ENCODE data around the gene HIP1. TPM values are rescaled to one million over a fixed set of nuclear protein-coding genes. Genes with fewer than 3 reads are reported as not detected.
"Not testable (repeated sequence)": the region's sequence is repeated elsewhere in the genome, so short reads cannot be mapped to it uniquely, and the experiment has no call there.

Gene HIP1
- total RNA-seq, 4 donors from 2014 or later = 3.2 to 9.5 (median 6.4) TPM

DNA sequence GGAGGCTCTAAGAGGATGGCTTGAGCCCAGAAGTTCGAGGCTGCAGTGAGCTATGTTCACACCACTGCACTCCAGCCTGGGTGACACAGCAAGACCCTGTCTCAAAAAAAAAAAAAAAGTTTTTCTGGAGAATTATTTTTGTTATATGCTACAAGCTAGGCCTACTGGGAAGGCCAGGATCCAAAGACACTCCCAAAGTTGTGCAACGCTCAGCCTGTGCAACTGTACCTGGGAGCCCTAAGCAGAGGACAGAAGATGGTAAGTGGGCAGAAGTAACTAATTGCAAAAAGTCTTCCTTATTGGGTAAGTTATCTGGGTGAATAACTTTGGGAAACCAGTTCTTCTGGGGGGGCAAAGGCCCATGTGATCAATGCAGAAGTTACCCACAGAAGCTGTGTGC is 17.3 kb downstream of the HIP1 start:
- DNase-seq = no peak
- peaks cover 0 to 16% (median 0%) of the 10 kb centered on the region in 3 donors for H3K4me1 ChIP-seq
- no peaks in the 10 kb centered on the region for H3K9me3 ChIP-seq
- H3K27me3 ChIP-seq = no peaks in the 10 kb centered on the region
- H3K4me3 ChIP-seq = no peak overlapping the region
- intact Hi-C loops (cut with DNase I) = no loop called here
- no peak overlapping the region for H3K27ac ChIP-seq
- TF ChIP-seq POLR2A (IDR thresholded peaks at IDR 0.05) = no peak
- TF ChIP-seq, protein P1, sequence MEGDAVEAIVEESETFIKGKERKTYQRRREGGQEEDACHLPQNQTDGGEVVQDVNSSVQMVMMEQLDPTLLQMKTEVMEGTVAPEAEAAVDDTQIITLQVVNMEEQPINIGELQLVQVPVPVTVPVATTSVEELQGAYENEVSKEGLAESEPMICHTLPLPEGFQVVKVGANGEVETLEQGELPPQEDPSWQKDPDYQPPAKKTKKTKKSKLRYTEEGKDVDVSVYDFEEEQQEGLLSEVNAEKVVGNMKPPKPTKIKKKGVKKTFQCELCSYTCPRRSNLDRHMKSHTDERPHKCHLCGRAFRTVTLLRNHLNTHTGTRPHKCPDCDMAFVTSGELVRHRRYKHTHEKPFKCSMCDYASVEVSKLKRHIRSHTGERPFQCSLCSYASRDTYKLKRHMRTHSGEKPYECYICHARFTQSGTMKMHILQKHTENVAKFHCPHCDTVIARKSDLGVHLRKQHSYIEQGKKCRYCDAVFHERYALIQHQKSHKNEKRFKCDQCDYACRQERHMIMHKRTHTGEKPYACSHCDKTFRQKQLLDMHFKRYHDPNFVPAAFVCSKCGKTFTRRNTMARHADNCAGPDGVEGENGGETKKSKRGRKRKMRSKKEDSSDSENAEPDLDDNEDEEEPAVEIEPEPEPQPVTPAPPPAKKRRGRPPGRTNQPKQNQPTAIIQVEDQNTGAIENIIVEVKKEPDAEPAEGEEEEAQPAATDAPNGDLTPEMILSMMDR (IDR thresholded peaks at IDR 0.05) = no peak
- no peaks in the 10 kb centered on the region for H3K36me3 ChIP-seq
- WGBS, 2 donors = 84 to 85% methylated on average over 2 of the region's 2 CpGs

DNA sequence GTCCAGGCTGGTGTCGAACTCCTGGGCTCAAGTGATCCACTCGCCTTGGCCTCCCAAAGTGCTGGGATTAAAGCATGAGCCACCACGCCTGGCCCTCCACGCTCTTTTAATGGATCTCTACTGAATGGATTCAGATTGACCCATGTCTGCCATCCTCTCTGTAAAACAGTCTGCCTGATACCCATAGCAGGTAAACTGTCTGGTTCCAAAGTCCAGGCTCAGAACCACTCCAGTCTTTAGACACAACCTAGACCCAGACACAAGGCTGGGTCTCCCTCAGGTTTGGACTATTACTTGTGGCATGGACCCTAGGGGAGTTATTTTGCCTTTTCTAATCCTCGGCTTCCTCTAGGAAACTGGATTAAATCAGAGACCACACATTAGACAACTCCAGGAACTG is 19.1 kb downstream of the HIP1 start:
- Histone ChIP-seq H3K9me3 (no peaks in the 10 kb centered on the region), H3K27me3 (no peaks in the 10 kb centered on the region), H3K36me3 (no peaks in the 10 kb centered on the region), H3K4me1 (peaks cover 0 to 16% (median 0%) of the 10 kb centered on the region in 3 donors), H3K27ac (no peak overlapping the region), H3K4me3 (no peak overlapping the region)
- WGBS, 2 donors = 95 to 96% methylated on average over 5 of the region's 5 CpGs
- TF ChIP-seq, protein P1 (IDR thresholded peaks at IDR 0.05) = no peak
- TF ChIP-seq POLR2A (IDR thresholded peaks at IDR 0.05) = no peak
- DNase-seq = no peak
- intact Hi-C loops (cut with DNase I) = no loop called here

DNA sequence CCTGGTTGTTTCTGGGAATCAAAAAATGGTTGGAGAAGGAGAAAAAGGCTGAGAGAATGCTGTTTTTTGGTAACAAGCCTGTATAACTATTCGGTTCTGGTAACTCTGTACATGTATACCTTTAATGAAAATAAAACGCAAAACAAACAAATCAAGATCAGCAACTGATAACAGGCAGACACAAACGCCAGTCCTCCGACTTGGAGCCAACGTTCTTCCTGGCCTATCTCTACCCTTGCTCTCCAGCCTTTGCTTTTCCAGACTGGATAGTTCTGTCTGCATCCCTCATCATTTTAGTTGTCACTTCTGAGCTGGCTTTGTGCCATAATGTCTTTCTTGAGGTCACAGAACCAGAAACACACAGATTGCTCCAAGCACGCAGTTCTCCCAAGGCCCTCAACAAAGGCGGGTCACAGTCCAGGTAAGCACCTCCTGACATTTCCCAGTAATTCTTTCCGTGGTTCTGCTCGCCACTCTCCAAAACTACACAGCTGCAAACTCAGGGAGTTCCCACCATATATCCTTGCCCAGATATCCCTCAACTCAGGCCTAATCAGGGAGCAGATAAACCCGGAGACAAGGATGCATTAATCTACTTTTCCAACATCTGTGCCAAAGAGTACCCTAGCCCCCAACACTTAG is 20.2 kb downstream of the HIP1 start:
- Histone ChIP-seq H3K36me3 (no peaks in the 10 kb centered on the region), H3K4me3 (no peak overlapping the region), H3K27me3 (no peaks in the 10 kb centered on the region), H3K4me1 (peaks cover 0 to 16% (median 0%) of the 10 kb centered on the region in 3 donors), H3K9me3 (no peaks in the 10 kb centered on the region), H3K27ac (no peak overlapping the region)
- intact Hi-C loops (cut with DNase I) = no loop called here
- WGBS, 2 donors = 85% methylated on average over 8 to 9 of the region's 10 CpGs
- DNase-seq = no peak
- TF ChIP-seq POLR2A (IDR thresholded peaks at IDR 0.05) = no peak
- TF ChIP-seq, protein P1 (IDR thresholded peaks at IDR 0.05) = no peak

DNA sequence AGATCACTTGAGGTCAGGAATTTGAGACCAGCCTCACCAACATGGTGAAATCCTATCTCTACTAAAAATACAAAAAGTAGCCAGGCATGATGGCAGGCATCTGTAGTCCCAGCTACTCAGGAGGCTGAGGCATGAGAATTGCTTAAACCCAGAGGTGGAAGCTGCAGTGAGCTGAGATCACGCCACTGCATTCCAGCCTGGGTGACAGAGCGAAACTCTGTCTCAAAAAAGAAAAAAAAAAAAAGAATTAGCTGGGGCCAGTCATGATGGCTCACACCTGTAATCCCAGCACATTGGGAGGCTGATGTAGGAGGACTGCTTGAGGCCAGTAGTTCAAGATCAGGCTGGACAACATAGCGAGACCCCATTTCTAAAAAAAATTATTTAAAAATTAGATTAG is 21.0 kb downstream of the HIP1 start:
- H3K36me3 ChIP-seq; H3K4me3 ChIP-seq; intact Hi-C loops (cut with DNase I); H3K27me3 ChIP-seq; DNase-seq; H3K27ac ChIP-seq; H3K9me3 ChIP-seq: not testable (repeated sequence)
- WGBS, 2 donors = 93 to 95% methylated on average over 3 of the region's 3 CpGs
- peaks cover 0 to 20% (median 4%) of the 10 kb centered on the region in 3 donors for H3K4me1 ChIP-seq

DNA sequence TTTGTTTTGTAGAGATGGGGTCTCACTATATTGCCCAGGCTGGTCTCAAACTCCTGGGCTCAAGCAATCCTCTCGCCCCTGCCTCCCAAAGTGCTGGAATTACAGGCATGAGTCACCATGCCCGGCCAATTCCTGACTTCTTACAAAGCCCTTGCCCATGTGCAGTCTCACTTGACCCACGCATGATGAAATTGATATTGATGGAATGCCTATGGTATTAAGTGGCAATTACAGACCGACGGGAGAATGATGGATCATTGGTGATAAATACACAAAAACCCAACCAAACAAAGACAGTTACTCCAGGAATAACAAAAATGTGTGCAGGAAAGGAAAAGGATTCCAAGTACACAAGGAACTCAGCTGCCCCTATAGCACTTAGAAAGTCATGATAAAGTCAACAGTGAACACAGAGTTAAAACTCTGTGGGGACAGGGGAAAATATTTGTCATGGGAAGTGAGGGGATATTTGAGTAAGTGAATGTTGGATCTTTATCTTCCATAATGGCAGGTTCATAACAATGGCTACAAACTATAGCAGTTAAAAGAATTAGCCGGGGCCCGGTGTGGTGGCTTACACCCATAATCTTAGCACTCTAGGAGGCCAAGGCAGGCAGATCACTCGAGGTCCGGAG is 21.6 kb downstream of the HIP1 start:
- peaks cover 0 to 20% (median 8%) of the 10 kb centered on the region in 3 donors for H3K4me1 ChIP-seq
- intact Hi-C loops (cut with DNase I) = no loop called here
- DNase-seq = no peak
- H3K27me3 ChIP-seq = no peaks in the 10 kb centered on the region
- H3K9me3 ChIP-seq = no peaks in the 10 kb centered on the region
- WGBS, 2 donors = 81 to 82% methylated on average over 9 of the region's 9 CpGs
- no peaks in the 10 kb centered on the region for H3K36me3 ChIP-seq
- no peak overlapping the region for H3K27ac ChIP-seq
- H3K4me3 ChIP-seq = no peak overlapping the region
- TF ChIP-seq POLR2A (IDR thresholded peaks at IDR 0.05) = no peak
- TF ChIP-seq, protein P1 (IDR thresholded peaks at IDR 0.05) = no peak

All from esophagus squamous epithelium (tissue), 5 donors.